Amygdala (tissue), 56 donors: ENCODE results near the gene EIF4H.
"Not testable (repeated sequence)": the region's sequence is repeated elsewhere in the genome, so short reads cannot be mapped to it uniquely, and the experiment has no call there.

ENCODE experiments used
- DNase-seq, 56 donors: peaks; one replicate each; lab custom pipeline; 2025; lab: John Stamatoyannopoulos, UW

EIF4H gene

DNA sequence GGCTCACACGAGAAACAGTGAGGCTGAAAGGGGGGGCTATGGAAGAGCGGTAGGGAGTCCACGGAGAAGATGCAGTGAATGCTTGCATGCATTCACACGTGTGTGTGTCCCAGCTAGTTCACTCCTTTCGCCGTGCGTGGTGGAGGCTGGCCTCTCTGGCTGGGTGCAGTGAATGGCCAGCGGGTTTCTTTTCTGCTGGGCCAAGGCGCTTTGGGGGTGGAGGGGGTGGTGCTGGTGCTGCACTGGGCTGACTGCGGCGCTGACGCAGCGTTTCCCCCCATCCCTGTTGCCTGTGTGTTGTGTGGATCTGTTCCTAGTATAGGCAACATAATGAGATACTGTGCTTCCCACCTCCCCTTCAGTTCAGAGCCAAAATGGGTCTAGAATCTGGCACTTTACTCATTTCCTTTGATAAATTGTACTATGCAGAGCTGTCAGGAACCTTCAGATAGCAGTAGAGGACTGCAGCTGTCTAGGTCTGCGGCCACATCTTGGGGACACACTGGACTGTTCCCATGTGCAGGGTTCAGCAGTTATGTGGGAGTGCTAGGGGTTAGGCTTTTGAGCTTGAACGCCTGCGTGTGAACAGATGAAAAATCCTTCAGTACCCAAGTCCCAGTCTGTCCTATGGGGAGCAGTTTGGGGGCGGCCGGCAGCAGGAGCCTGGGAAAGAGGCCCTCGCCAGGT, 22.0 kb downstream of the EIF4H start:
- peak in 38 of 56 donors; percentile 10 to 74 (median 31) for DNase-seq

DNA sequence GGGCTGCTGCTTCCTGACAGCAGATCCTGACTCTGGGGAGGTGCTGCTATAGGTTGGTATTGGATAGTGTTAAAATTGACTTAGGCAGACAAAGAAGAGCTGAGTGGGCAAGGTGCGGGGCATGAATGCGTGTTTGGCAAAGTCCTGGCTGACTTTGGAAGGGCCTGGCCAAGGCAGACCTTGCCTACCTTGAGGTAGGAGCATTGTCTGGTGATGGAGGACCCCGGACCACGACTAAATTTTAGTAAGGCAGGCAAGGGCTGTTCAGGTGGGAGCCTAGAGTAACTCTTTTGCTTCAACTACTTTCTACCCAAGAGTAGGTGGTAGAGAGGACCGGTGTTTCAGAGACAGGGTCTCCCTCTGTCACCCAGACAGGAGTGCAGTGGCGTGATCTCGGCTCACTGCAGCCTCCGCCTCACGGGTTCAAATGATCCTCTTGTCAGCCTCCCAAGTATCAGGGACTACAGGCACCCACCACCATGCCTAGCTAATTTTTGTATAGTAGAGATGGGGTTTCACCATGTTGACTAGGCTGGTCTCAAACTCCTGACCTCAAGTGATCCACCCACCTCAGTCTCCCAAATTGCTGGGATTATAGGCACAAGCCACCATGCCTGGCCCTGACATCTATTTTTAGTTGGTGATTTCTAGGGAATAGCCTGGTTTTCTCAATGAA, 23.4 kb downstream of the EIF4H start:
- DNase-seq = no peak

DNA sequence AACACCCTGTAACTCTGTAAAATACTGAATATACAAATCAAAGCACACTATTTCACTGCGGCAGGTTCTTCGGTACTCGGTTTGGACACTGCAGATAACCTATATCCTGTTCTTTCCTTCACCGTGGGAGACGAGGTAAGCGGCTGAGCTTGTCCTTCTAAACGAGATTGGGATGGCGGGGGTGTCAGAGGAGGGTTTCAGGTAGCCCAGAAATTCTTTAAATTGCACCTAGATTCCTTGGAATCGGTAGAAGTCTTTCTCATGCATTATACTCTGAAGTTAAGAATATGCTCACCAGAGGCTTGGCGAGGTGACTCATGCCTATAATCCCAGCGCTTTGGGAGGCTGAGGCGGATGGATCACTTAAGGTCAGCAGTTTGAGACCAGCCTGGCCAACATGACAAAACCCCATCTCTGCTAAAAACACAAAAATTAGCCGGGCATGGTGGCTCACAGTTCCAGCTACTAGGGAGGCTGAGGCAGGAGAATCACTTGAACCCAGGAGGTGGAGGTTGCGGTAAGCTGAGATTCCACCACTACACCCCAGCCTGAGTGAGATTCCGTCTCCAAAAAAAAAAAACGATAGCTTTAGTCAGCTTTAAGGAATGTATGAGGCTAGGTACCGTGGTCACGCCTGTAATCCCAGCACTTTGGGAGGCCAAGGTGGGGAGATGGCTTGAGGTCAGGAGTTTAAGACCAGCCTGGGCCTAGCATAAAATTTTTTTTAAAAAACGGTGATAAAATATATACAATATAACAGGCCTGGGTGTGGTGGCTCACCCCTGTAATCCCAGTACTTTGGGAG, 25.6 kb downstream of the EIF4H start:
- no peak for DNase-seq

DNA sequence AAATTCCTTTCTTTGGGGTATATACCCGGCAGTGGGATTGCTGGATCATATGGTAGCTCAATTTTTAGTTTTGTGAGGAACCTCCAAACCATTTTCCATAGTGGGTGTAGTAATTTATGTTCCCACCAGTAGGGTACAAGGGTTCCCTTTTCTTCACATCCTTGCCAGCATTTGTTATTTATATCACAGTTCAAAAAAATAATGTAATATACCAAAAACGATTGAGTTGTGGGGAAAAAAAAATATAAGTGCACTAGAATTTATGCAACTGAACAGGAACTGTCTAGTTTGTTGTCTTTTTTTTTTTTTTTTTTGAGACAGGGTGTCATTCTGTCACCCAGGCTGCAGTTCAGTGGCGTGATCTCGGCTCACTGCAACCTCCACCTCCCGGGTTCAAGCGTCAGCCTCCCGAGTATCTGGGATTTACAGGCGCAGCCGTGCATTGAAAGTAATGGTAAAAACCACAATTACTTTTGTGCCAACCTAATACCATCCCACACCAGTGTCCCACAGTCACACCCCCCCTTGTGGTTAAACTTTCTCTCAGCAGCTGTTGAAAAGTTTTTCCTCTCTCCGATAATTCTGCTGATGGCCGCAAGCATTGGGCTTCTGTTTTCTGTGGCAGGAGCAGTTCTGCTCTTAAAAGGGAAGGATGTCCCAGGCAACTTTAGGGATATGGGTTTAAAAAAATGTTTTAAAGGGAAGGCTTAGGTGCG, 28.8 kb downstream of the EIF4H start:
- DNase-seq = peak in 2 of 56 donors; percentile 20 to 32

DNA sequence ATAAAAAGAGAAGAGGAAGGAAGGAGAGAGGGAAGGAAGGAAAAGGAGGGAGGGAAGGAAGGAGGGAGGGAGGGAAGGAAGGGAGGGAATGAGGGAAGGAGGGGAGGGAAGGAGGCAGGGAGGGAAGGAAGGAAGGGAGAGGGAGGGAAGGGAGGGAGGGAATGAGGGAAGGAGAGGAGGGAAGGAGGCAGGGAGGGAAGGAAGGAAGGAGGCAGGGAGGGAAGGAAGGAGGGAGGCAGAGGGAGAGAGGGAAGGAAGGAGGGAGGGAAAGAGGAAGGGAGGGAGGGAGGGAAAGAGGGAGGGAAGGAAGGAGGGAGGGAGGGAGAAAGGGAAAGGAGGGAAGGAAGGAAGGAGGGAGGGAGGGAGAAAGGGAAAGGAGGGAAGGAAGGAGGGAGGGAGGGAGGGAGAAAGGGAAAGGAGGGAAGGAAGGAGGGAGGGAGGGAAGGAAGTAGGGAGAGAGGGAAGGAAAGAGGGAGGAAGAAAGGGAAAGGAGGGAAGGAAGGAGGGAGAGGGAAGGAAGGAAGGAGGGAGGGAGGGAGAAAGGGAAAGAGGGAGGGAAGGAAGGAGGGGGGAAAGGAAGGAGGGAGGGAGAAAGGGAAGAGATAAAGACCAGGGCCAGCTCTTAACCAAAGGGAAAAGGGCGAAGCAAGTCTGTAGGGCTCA, 29.9 kb downstream of the EIF4H start:
- DNase-seq = no peak

DNA sequence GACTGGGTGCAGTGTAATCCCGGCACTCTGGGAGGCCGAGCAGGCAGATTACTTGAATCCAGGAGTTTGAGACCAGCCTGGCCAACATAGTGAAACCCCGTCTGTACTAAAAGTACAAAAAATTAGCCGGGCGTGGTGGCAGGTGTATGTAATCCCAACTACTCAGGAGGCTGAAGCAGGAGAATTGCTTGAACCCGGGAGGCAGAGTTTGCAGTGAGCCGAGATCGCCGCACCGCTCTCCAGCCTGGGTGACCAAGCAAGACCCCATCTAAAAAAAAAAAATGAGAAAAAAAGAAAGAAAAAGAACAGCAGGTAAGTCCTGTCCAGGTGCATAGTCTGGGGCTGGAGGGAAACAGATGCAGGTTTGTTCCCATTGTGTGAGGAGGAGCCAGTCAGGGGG, 31.9 kb downstream of the EIF4H start:
- DNase-seq = not testable (repeated sequence)

DNA sequence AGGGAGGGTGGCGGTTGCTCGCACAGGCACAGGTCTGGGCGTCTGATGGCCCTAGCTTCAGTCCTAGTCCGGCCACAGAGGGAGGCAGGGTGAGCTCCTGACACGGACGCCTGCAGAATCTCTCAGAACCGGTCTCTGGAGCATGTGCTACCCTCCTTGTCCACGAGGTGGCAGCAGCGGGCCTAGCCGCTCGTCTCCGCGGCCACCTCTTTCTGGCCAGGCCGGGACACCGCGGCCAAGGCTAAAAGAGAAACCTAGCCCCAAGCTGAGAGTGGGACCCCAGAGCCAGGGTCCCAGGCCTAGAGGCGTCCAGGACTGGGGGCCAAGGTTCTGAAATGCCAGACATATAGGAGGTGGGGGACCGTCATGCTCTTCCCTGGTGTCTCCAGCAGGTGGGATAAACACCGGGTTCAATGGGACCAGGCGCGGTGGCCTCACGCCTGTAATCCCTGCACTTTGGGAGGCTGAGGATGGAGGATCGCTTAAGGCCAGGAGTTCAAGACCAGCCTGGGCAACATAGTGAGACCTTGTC, 32.5 kb downstream of the EIF4H start:
- peak in 52 of 56 donors; percentile 11 to 91 (median 70) for DNase-seq

DNA sequence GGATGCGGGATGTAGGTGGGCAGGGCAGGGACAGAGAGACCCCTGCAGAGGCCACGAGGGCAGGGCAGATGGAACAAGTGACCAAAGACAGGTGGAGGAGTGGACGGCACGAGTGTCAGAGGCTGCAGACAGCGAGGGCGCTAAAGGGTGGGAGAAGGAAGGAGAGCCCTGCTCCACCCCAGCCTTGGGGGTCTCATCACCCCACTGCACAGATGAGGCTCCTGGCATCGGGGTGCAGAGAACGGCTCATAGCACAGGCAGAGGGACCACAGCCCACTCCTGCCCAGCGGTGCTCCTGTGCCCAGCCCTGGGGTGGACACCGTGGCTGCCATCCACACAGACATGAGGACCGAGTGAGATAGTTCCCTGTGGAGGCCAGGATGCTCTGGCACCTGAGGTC, 33.4 kb downstream of the EIF4H start:
- no peak for DNase-seq

DNA sequence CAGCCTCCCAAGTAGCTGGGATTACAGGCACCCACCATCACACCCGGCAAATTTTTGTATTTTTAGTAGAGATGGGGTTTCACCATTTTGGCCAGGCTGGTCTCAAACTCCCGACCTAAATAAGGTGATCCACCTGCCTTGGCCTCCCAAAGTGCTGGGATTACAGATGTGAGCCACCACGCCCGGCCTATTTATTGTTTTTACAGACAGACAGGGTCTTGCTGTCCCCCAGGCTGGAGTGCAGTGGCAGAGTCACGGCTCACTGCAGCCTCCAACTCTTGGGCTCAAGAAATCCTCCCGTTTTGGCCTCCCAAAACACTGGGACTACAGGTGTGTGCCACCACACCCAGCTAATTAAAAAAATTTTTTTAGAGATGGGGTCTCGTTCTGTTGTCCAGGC, 34.1 kb downstream of the EIF4H start:
- not testable (repeated sequence) for DNase-seq

DNA sequence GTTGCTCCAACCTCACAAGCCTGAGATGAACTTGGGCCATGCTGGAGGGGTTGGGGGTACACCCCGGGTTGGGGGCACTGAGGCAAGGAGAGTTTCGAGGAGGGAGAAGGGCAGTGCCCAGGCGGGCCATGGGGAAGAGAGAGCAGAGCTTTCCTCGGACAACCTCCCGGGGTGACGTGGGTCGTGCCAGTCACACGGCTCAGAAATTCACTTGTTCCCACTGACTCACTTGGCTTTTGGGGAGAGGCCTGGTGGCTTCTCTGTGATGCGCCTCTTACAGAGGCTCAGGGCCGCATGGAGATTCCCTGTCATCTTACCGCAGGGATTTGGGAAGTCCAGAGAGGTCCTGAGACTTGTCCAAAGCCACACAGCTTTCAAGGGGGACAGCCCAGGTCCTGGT, 38.5 kb downstream of the EIF4H start:
- no peak for DNase-seq

DNA sequence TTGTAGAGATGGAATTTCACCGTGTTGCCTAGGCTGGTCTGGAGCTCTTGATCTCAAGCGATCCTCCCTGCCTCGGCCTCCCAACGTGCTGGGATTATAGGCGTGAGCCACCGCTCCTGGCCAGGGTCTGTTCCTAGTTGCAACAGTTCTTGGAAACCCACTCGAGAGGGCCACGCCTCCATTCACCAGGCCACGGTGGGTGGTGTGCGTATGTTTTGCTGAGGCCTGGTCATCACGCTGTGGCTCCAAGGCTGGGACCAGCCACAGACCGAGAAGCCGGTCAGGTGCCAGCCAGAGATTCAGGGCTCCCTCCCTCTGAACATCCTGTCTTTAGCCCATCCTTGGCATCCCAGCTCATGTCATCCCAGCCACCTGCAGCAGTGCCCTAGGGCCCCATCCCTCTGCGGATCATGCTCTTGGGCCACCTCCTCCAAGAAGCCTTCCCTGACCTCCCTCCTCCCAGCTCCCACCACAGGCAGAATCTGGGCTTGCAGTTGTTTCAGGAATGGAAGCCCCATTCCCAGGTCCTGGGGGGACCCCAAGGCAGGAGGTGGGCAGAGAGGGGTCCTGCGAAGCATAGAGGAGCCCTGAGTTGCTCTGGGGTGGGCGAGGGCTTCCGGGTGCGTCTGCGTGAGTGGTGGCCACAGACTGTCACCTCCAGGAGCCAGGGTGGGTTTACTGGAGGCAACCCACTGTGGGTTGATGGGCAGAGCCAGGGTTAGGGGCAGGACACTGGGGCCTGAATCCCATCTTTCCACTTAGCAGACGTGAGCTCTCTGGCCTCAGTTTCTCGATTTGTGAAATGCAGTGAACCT, 40.9 kb downstream of the EIF4H start:
- DNase-seq = no peak

DNA sequence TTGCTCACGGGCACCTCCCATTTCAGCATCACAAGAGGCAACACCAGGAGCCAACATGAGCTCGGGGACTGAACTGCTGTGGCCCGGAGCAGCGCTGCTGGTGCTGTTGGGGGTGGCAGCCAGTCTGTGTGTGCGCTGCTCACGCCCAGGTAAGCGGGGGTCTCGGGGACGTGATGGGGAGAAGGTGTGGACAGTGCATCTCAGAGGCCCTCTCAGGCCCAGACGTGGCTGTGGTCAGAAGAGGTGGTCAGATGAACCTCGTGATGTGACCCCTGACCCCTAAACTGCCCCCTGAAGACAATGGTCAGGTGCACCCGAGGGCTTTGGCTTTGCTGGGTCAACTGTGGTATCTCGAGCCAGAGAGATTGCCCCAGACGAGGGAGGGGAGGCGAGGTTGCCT, 41.8 kb downstream of the EIF4H start:
- DNase-seq = no peak

DNA sequence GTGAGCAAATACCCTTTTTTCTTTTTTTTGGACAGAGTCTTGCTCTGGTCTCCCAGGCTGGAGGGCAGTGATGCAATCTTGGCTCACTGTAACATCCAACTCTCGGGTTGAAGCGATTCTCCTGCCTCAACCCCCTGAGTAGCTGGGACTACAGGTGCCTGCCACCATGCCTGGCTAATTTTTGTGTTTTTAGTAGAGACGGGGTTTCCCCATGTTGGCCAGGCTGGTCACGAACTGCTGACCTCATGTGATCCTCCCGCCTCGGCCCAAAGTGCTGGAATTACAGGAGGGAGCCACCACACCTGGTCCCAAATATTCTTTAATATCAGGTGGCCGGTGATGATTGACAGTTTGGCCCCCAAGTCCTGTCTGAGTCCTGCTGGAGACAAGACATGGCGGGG, 42.2 kb downstream of the EIF4H start:
- no peak for DNase-seq

DNA sequence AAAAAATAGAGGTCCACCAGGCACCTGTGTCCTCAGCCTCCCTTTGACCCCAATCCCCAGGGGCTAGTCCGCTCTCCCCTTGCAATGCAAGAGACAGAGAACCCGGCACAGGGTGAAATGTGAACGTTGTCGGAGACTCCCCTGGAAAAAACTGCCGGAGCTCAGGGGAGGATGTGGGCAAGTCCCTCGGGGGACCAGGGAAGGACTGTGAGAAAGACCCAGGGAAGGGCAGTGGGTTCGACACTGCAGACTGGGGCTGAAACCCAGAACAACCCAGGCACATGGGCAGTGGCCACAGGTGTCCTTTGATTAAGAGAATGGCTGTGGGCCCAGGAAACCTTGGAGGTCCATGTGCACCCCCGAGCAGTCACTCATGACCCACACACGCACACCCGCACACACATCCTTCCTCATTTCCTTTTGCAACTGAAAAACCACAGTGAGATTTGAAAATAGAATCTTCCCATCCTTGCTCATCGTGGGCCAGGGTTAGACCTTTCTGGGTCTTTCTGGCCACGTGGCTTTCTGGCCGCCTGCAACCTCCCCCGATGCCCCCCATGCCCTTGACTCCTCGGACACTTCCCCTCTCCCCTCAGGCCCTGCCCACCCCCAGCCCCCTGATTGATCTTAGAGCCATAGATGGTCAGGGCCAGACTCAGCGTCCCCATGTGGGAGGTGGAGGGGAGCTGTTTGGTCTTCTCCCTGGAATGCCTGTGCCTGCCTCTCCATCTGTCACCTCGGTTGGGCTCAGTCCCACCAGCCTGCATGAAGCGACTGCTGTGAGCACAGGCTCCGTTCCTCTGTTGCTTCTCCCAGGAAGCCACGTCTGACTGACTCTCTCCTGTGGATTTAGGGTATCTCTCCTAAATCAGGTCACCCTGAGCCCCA, 43.5 kb downstream of the EIF4H start:
- peak in 11 of 56 donors; percentile 8 to 57 (median 14) for DNase-seq

DNA sequence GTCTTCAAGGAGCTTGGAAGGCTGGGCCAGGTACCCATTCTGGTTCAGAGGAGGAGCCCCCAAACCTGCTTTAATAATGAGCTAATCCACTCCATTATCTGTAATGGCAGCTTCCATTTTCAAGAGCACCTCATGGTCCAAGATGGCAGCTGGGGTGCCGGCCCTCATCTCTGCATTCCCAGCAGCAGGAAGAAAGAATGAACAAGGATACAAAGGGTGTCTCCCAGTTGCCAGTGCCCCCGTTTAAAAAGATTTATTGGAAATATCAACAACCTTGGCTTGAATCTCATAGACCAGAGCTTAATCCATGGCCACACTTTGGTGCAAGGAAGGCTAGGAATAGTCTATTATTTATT, 44.2 kb downstream of the EIF4H start:
- no peak for DNase-seq

DNA sequence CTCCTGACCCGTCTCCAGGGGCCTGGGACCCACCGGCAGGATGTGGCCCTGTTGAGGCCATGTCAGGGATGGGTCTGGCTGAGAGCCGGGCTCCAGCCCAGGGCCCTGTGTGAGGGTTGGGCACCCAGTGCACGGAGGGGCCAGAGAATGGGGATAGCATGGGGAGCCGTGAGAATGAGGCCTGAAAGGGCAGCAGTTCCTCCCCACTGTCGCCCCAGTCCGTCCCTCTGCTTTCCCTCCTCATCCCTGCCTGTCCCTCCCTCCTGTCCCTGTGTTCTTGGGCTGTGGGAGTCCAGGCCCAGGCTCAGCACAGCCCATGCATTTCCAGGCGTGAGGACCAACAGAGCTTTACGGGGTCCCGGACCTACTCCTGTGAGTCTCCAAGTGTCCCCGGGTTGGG, 45.3 kb downstream of the EIF4H start:
- no peak for DNase-seq

DNA sequence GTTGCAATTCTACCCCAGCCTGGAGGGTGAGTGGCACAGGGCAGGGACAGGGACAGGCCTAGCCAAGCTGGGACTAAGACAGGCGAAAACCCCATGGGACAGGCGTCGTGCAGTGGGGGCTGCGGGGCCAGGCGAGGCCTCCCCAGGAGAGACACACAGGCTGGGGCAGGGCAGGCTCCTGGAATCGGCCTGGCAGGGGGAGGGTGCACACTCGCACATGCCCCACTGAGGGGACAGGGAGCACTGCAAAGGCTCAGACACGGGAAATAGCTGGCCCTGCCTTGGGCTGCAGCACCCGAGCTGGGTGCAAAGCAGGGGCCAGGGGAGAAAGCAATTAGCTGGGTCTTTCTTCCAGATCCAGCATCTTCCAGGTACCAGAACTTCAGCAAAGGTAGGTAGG, 46.1 kb downstream of the EIF4H start:
- DNase-seq = no peak

DNA sequence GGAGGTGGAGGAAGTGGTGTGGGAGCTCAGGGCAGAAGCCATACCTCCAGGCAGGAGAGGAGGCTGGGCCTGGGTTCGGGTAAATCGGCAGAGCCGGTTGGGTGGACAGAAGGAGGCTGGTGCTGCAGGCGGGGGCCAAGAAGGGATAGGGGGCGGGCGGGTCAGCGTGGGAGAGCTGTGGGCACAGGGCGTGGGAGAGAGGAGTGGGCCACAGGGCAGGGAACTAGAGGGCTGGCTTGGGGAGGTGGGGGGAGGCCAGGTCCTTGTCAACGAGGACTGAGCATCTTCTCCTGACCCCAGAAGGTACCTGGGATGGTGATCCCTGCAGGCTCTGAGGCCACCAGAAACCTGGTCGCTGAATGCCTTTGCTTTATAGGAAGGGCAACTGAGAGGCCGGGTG, 47.6 kb downstream of the EIF4H start:
- DNase-seq = no peak
